ENCODE data around the gene GHDC.

GHDC gene

DNA sequence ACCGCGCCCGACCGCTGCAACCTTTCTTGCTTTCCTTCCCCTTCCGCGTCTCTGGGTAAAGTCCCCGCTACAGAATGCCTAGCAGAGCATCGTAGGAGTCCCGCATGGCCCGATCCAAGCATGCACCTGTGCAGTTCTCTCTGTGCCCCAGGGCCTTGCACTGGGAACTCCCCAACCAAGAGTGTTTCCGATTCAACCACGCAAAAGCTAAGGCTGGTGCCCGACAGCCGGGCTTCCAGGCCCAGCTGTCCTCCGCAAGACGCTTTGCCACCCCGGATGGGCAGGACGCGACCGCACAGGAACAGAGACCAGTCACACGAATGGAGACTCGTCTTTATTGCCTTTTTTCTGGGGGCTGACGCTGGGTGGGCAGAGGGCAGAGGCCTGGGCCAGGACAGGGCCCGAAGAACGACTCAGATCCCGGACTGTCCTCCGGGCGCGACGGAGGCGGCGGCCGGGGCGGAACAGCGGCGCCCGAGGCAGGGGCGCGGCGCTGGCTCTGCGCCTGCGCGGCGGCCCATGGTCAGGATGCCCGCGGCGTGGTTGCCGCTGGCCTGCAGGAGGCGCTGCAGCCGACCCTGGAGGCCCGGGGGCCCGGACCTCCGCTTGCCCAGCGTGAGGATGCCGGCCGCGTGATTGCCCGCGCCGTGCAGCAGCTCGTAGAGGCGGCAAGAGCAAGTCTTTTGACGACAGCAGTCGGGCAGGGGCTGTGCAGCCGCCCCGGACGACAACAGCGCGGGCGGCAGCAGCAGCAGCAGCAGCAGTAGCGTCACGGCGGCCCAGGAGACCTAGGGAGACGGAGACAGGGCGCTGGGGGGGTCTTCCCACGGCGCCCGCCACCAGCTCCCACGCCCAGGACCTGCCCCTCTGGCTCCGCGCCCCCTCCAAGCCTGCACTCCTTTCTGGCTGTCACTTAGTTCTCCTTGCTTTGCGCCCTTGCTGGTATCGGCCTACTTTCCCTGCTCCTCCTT lies 10.3 kb downstream of the GHDC start:
- H3K4me3 ChIP-seq (ENCODE audit: insufficient read depth, low read depth, low read length, poor library complexity, severe bottlenecking): peak overlapping the region; percentile 68
- H3K9me3 ChIP-seq (ENCODE audit: control insufficient read depth, low read length): no peaks in the 10 kb centered on the region
- no peaks in the 10 kb centered on the region for H3K36me3 ChIP-seq (ENCODE audit: control insufficient read depth, insufficient read depth, low read length)
- H3K27me3 ChIP-seq (replicated peaks; ENCODE audit: control insufficient read depth, insufficient read depth, low read length, poor library complexity, severe bottlenecking): no peaks in the 10 kb centered on the region
- peak overlapping the region; percentile 86 for H3K27ac ChIP-seq (ENCODE audit: insufficient read depth, low read length, poor library complexity, severe bottlenecking)
- peak; percentile 56 to 69 (median 56) for DNase-seq
- H3K4me1 ChIP-seq (ENCODE audit: control insufficient read depth, insufficient read depth, low read length, poor library complexity, severe bottlenecking): peaks cover 35% of the 10 kb centered on the region

DNA sequence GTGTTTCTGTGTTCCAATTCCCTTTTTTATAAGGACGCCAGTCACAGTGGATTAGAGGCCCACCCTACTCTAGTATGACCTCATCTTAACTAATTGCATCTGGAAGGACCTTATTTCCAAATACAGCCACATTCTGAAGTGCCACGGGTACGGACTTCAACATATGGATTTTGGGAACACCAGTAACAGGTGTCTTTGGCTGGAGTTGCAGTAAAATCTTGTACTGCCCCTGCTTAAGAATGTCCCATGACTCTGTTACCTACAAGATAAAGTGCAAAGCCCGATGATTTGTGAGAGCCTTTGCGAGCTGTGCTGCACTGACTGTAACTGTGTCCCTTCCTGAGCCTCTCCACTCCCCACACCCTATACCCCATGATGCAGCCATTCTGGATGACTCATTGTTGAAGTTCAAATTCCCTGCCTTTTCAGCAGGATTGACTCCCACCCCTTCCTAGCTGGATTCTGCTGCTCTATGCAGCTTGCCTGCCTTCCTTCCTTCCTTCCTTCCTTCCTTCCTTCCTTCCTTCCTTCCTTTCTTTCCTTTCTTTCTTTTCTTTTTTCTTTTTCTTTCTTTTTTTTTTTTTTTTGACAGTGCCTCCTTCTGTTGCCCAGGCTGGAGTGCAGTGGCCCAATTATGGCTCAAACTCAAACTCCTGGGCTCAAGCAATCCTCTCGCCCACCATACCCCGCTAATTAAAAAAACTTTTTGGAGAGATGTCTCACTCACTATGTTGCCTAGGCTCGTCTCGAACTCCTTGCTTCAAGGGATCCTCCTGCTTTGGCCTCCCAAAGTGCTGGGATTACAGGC lies 11.2 kb downstream of the GHDC start:
- H3K27ac ChIP-seq (ENCODE audit: insufficient read depth, low read length, poor library complexity, severe bottlenecking): peak overlapping the region; percentile 86
- H3K36me3 ChIP-seq (ENCODE audit: control insufficient read depth, insufficient read depth, low read length): no peaks in the 10 kb centered on the region
- H3K9me3 ChIP-seq (ENCODE audit: control insufficient read depth, low read length): no peaks in the 10 kb centered on the region
- no peaks in the 10 kb centered on the region for H3K27me3 ChIP-seq (replicated peaks; ENCODE audit: control insufficient read depth, insufficient read depth, low read length, poor library complexity, severe bottlenecking)
- no peak for DNase-seq
- peak overlapping the region; percentile 68 for H3K4me3 ChIP-seq (ENCODE audit: insufficient read depth, low read depth, low read length, poor library complexity, severe bottlenecking)
- H3K4me1 ChIP-seq (ENCODE audit: control insufficient read depth, insufficient read depth, low read length, poor library complexity, severe bottlenecking): peaks cover 41% of the 10 kb centered on the region

DNA sequence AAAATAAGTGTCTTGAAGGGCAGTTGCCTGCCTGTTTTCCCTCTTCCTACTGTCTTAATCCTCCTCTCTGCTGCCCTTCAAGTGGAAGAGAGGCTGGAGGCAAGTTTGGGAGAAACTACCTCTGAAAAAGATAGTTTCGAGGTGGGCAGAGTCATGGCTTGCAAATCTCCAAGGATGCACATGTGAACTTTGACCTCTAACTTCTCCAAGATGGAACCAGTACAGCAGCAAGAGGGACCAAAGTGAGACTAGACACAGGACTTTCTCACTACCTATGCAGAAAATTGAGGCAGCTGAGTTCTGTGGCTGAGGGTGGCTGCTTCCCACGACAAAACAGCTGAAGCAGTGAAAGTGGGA lies 12.5 kb downstream of the GHDC start:
- H3K4me3 ChIP-seq (ENCODE audit: insufficient read depth, low read depth, low read length, poor library complexity, severe bottlenecking): no peak overlapping the region
- no peak for DNase-seq
- H3K27me3 ChIP-seq (replicated peaks; ENCODE audit: control insufficient read depth, insufficient read depth, low read length, poor library complexity, severe bottlenecking): no peaks in the 10 kb centered on the region
- H3K4me1 ChIP-seq (ENCODE audit: control insufficient read depth, insufficient read depth, low read length, poor library complexity, severe bottlenecking): peaks cover 41% of the 10 kb centered on the region
- no peaks in the 10 kb centered on the region for H3K36me3 ChIP-seq (ENCODE audit: control insufficient read depth, insufficient read depth, low read length)
- no peaks in the 10 kb centered on the region for H3K9me3 ChIP-seq (ENCODE audit: control insufficient read depth, low read length)
- no peak overlapping the region for H3K27ac ChIP-seq (ENCODE audit: insufficient read depth, low read length, poor library complexity, severe bottlenecking)

DNA sequence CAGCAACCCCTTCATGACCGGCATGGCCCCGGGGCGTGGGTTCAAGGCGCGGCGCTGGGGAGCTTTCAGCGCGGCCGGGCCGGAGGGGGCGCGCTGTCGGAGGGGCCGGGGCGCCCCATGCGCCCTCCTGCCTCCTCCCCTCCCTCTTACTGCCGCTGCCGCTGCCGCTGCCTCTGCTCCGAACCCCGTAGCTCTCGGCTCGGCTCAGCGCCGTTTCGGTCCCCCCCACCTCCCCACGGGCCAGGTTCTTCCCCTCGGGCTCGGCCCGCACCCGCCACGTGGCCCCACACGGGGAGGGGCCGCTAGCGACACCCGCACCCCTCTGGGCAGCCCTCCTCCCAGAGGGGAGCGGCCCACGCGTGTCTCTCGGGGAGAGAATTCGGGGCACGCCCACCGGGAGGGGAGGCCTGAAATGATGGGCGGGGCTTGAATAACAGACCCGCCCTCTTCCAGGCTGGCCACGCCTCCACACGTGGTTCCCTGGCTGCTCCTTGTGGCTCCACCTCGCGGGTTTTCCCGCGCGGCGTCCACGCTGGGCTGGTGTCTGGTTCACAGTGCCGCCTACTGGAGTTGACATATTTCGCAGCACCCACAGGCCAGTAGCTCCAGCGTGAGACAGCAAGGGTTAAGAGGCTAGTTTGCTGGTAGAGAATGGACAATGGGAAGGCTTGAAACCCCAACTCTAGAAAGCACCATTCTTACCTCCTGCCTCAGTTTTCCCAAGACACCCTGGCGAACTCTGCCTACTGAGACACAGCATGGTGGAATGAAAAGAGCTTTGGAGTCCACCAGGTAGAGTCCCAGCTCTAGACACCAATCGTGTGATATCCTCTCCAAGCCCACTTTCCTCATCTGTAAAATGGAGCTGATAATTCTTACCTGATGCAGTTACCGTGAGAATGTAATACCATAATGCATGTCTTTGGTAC lies 13.1 kb downstream of the GHDC start, which contains the start of gene KCNH4:
TSS of gene KCNH4 (minus strand) at position 221 of the 929 bp plus-strand sequence. CDS start at position 24, 197 bp downstream.
- Histone ChIP-seq H3K4me1 (ENCODE audit: control insufficient read depth, insufficient read depth, low read length, poor library complexity, severe bottlenecking) (peaks cover 41% of the 10 kb centered on the region), H3K4me3 (ENCODE audit: insufficient read depth, low read depth, low read length, poor library complexity, severe bottlenecking) (peak within 1 kb of the TSS; percentile 53), H3K36me3 (ENCODE audit: control insufficient read depth, insufficient read depth, low read length) (no peaks in the 10 kb centered on the region), H3K9me3 (ENCODE audit: control insufficient read depth, low read length) (no peaks in the 10 kb centered on the region), H3K27me3 (replicated peaks; ENCODE audit: control insufficient read depth, insufficient read depth, low read length, poor library complexity, severe bottlenecking) (no peaks in the 10 kb centered on the region), H3K27ac (ENCODE audit: insufficient read depth, low read length, poor library complexity, severe bottlenecking) (no peak within 1 kb of the TSS)
- peak; percentile 80 to 89 (median 86) for DNase-seq

DNA sequence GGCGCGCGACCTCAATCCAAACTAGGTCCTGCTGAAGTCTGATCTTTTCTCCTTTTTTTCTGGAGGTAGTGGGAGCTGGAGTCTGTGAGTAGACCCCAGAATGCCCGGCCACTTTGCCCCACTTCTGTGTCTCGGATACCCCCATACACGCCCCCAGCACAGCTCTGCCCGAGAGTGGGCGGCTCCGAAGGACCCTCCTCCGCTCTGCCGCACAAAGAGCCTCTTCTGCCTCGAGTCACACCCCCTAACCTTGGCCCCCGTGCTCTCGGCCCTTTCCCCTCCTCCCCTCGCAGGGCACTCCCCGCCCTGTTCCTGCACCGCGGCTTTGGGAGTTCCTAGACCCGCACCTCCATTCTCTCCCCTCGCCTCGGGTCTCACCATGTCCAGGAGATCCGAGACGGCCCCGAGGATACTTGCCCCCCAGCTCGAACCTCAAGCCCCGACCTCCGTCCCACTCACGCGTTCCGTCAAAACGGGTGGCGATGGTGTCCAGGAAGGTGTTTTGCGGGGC lies 13.8 kb downstream of the GHDC start:
- no peaks in the 10 kb centered on the region for H3K36me3 ChIP-seq (ENCODE audit: control insufficient read depth, insufficient read depth, low read length)
- no peak overlapping the region for H3K27ac ChIP-seq (ENCODE audit: insufficient read depth, low read length, poor library complexity, severe bottlenecking)
- peak overlapping the region; percentile 53 for H3K4me3 ChIP-seq (ENCODE audit: insufficient read depth, low read depth, low read length, poor library complexity, severe bottlenecking)
- no peaks in the 10 kb centered on the region for H3K9me3 ChIP-seq (ENCODE audit: control insufficient read depth, low read length)
- H3K27me3 ChIP-seq (replicated peaks; ENCODE audit: control insufficient read depth, insufficient read depth, low read length, poor library complexity, severe bottlenecking): no peaks in the 10 kb centered on the region
- H3K4me1 ChIP-seq (ENCODE audit: control insufficient read depth, insufficient read depth, low read length, poor library complexity, severe bottlenecking): peaks cover 41% of the 10 kb centered on the region
- DNase-seq: no peak

DNA sequence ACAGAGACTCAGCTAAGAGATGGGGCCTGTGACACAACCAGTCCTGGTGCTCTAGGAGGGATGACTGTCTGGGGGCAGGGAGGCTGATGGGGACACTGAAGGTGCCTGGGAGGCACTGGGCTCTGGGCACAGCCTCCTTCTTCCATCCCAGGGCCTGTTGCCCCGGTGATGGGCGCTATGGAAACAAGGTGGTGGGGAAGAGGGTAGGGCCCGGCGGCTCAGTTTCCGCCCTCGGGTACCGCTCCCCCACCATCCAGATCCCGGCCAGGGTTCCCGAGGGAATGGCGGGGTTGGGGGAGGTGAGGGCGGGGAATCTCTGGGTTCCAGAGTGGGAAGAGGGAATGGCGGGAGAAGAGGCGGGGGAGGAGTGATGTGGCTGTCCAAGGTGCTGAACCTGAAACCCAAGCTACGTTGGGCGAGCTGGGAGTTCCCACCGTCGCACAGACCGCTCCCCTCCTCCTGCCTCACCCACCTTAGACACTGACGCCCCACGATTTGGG lies 14.3 kb downstream of the GHDC start:
- no peak overlapping the region for H3K27ac ChIP-seq (ENCODE audit: insufficient read depth, low read length, poor library complexity, severe bottlenecking)
- H3K27me3 ChIP-seq (replicated peaks; ENCODE audit: control insufficient read depth, insufficient read depth, low read length, poor library complexity, severe bottlenecking): no peaks in the 10 kb centered on the region
- no peaks in the 10 kb centered on the region for H3K36me3 ChIP-seq (ENCODE audit: control insufficient read depth, insufficient read depth, low read length)
- peaks cover 41% of the 10 kb centered on the region for H3K4me1 ChIP-seq (ENCODE audit: control insufficient read depth, insufficient read depth, low read length, poor library complexity, severe bottlenecking)
- no peaks in the 10 kb centered on the region for H3K9me3 ChIP-seq (ENCODE audit: control insufficient read depth, low read length)
- H3K4me3 ChIP-seq (ENCODE audit: insufficient read depth, low read depth, low read length, poor library complexity, severe bottlenecking): no peak overlapping the region
- no peak for DNase-seq

- DNase-seq: no peak
- Histone ChIP-seq H3K9me3 (ENCODE audit: control insufficient read depth, low read length) (no peaks in the 10 kb centered on the region), H3K27ac (ENCODE audit: insufficient read depth, low read length, poor library complexity, severe bottlenecking) (no peak overlapping the region), H3K27me3 (replicated peaks; ENCODE audit: control insufficient read depth, insufficient read depth, low read length, poor library complexity, severe bottlenecking) (no peaks in the 10 kb centered on the region), H3K4me3 (ENCODE audit: insufficient read depth, low read depth, low read length, poor library complexity, severe bottlenecking) (no peak overlapping the region), H3K4me1 (ENCODE audit: control insufficient read depth, insufficient read depth, low read length, poor library complexity, severe bottlenecking) (peaks cover 36% of the 10 kb centered on the region), H3K36me3 (ENCODE audit: control insufficient read depth, insufficient read depth, low read length) (no peaks in the 10 kb centered on the region)
These were observed 15.0 kb downstream of the GHDC start for GRCh38 chr17:42179335-42179734.

DNA sequence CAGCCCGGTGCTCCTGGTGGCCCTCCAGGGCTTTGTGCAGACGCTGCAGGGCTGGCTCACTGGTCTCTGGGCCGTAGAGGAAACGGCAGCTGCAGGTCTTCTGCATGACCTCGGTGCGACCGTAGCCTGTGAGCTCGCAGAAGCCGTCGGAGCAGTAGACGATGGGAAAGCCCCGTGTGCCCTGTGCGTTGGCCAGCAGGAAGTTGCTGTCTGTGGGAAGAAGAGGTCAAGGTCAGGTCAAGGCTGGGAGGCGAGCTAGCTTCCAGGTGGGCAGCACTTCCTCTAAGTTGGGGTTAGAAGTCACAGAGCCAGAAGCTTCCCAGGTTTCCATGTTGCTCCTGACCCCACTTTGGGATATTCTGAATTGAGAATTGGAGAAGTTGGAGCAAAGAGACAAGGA lies 15.5 kb downstream of the GHDC start:
- peak in 2 of 3 donors; percentile 29 to 39 for DNase-seq
- Histone ChIP-seq H3K4me3 (ENCODE audit: insufficient read depth, low read depth, low read length, poor library complexity, severe bottlenecking) (no peak overlapping the region), H3K4me1 (ENCODE audit: control insufficient read depth, insufficient read depth, low read length, poor library complexity, severe bottlenecking) (peaks cover 34% of the 10 kb centered on the region), H3K27ac (ENCODE audit: insufficient read depth, low read length, poor library complexity, severe bottlenecking) (no peak overlapping the region), H3K36me3 (ENCODE audit: control insufficient read depth, insufficient read depth, low read length) (no peaks in the 10 kb centered on the region), H3K27me3 (replicated peaks; ENCODE audit: control insufficient read depth, insufficient read depth, low read length, poor library complexity, severe bottlenecking) (no peaks in the 10 kb centered on the region), H3K9me3 (ENCODE audit: control insufficient read depth, low read length) (no peaks in the 10 kb centered on the region)

GRCh38 chr17:42177684-42178083 lies 16.6 kb downstream of the GHDC start:
- no peak overlapping the region for H3K4me3 ChIP-seq (ENCODE audit: insufficient read depth, low read depth, low read length, poor library complexity, severe bottlenecking)
- no peaks in the 10 kb centered on the region for H3K36me3 ChIP-seq (ENCODE audit: control insufficient read depth, insufficient read depth, low read length)
- H3K4me1 ChIP-seq (ENCODE audit: control insufficient read depth, insufficient read depth, low read length, poor library complexity, severe bottlenecking): peaks cover 26% of the 10 kb centered on the region
- H3K27me3 ChIP-seq (replicated peaks; ENCODE audit: control insufficient read depth, insufficient read depth, low read length, poor library complexity, severe bottlenecking): no peaks in the 10 kb centered on the region
- no peak overlapping the region for H3K27ac ChIP-seq (ENCODE audit: insufficient read depth, low read length, poor library complexity, severe bottlenecking)
- DNase-seq: no peak
- H3K9me3 ChIP-seq (ENCODE audit: control insufficient read depth, low read length): no peaks in the 10 kb centered on the region

All from effector memory CD4-positive, alpha-beta T cell (primary cell).